Thyroid gland (tissue), 4 donors: ENCODE results near the gene PLEKHA7.
A peak's percentile ranks its signal among the peaks of the same experiment; 100 is the strongest.

Experiments used
- POLR2A ChIP-seq, 2 donors: fragments of 450-650 bp; IDR thresholded peaks; one replicate each; pipeline ENCODE4 v1.6.1; 2017; ENCODE audit warnings: antibody characterized with exemption in 2 of 2, mild to moderate bottlenecking in 2 of 2, moderate library complexity in 1 of 2
- TF ChIP-seq, protein P1 (sequence below), 6 experiments: fragments of 200-600 bp in 3 of 6; fragments of 450-650 bp in 3 of 6; sonication (generic) in 3 of 6; IDR thresholded peaks; one replicate each; pipeline ENCODE4 v1.5.1; 2016 to 2019; ENCODE audit warnings: antibody characterized with exemption in 6 of 6, mild to moderate bottlenecking in 2 of 6, inconsistent platforms in 1 of 6, moderate library complexity in 1 of 6

DNA sequence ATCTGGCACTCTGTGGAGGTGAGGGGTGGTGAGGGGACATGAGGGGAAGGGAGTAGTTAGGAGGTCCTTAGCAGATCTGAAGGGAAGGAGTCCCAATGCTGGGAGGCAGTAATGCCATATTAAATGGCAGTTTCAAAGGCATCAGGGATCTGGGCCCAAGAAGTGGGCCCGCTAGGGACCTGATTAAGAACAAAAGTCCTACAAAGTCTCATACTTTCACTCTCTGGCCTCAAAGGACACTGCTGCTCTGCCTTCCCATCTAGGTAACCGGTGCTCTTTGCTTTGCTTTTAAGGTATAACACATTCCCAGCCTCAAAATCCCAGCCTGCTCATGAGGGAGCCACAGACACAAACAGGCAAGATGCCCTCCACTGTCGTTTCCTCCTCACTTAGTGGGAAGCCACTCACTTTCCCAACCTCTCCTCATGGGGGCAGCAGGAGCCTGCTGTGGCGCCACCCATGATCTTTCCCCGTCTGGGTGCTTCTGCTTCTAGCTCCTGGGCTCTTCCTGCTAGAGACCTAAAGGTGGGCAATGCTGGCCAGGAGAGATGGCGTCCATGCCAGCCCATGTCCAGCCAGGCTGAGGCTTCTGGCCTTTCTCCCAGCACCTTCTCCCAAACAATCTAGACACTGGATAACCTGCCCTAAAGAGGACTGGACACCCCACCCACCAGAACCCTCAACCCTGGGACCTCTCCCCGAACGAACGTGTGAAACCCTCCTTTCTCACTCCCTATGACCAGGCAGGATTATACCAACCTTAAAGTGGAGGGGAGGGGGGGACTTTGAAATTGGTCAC lies 68.3 kb downstream of the PLEKHA7 start:
- TF ChIP-seq, protein P1, sequence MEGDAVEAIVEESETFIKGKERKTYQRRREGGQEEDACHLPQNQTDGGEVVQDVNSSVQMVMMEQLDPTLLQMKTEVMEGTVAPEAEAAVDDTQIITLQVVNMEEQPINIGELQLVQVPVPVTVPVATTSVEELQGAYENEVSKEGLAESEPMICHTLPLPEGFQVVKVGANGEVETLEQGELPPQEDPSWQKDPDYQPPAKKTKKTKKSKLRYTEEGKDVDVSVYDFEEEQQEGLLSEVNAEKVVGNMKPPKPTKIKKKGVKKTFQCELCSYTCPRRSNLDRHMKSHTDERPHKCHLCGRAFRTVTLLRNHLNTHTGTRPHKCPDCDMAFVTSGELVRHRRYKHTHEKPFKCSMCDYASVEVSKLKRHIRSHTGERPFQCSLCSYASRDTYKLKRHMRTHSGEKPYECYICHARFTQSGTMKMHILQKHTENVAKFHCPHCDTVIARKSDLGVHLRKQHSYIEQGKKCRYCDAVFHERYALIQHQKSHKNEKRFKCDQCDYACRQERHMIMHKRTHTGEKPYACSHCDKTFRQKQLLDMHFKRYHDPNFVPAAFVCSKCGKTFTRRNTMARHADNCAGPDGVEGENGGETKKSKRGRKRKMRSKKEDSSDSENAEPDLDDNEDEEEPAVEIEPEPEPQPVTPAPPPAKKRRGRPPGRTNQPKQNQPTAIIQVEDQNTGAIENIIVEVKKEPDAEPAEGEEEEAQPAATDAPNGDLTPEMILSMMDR (IDR thresholded peaks at IDR 0.05): peak; percentile 36 to 90 (median 84)
- no peak for TF ChIP-seq POLR2A (IDR thresholded peaks at IDR 0.05)
